GM12878 (cell line): ENCODE measurements around the gene IPO11. TPM values are rescaled to one million over a fixed set of nuclear protein-coding genes. Genes with fewer than 3 reads are reported as not detected.

ENCODE experiments used
- ATAC-seq: fragments of 200-7000 bp; cut with Tn5 transposase; 3 replicates; pipeline ENCODE4 v1.9.1; 2020; ENCODE audit warnings: mild to moderate bottlenecking, moderate library complexity
- BruUV-seq: library from RNA; stranded (reverse); fragments of 400-500 nt; replicated peaks from 2 replicates; lab custom pipeline; 2021; lab: Mats Ljungman, UMichigan
- CTCF ChIA-PET: fragments of 300-600 bp; sonication (Branson Sonifier 250); formaldehyde crosslinking; extraction: SDS; loops from one replicate; lab custom pipeline; 2021; ENCODE audit warnings: inconsistent platforms; lab: Yijun Ruan, JAX
- POLR2A ChIA-PET: fragments of 350-600 bp; formaldehyde crosslinking; extraction: SDS; loops from one replicate; lab custom pipeline; 2021; ENCODE audit warnings: inconsistent platforms; lab: Charles Lee
- RAD21 ChIA-PET: fragments of 300-600 bp; sonication (Branson Sonifier 250); formaldehyde crosslinking; loops from one replicate; lab custom pipeline; 2023; ENCODE audit warnings: antibody characterized with exemption; ENCODE audit not compliant: unreplicated experiment; lab: Charles Lee
- SMC1A ChIA-PET: fragments of 300-600 bp; sonication (Branson Sonifier 250); formaldehyde crosslinking; loops from one replicate; lab custom pipeline; 2023; ENCODE audit not compliant: unreplicated experiment, uncharacterized antibody; lab: Charles Lee
- DNase-seq: peaks from one replicate; pipeline ENCODE4 v3.0.0-alpha.2; 2011; ENCODE audit warnings: low read depth, low spot score
- FAIRE-seq: peaks from 3 replicates; lab custom pipeline; 2011; peaks lifted over from hg19 to GRCh38; lab: Jason Lieb, UNC
- H2AFZ ChIP-seq: 2 replicates; pipeline ENCODE4 v1.6.0; 2011; ENCODE audit warnings: low read depth, low read length, control low read depth; ENCODE audit not compliant: control insufficient read depth
- H3K27ac ChIP-seq: 2 replicates; pipeline ENCODE4 v1.5.1; 2011; ENCODE audit warnings: control low read depth; ENCODE audit not compliant: control insufficient read depth, insufficient read depth
- H3K27me3 ChIP-seq, 2 experiments: replicated peaks in 1 of 2; 2 replicates each; pipeline versions ENCODE4 v1.6.0 to v1.6.1; 2011; ENCODE audit warnings: low read length in 1 of 2; ENCODE audit not compliant: control insufficient read depth in 2 of 2, insufficient read depth in 2 of 2
- H3K36me3 ChIP-seq, 2 experiments: 2 replicates each; pipeline ENCODE4 v1.5.1; 2011; ENCODE audit warnings: low read length in 1 of 2; ENCODE audit not compliant: control insufficient read depth in 2 of 2, insufficient read depth in 2 of 2
- H3K4me1 ChIP-seq: 2 replicates; pipeline ENCODE4 v1.6.1; 2011; ENCODE audit warnings: mild to moderate bottlenecking, low read length, moderate library complexity, mixed read lengths; ENCODE audit not compliant: control insufficient read depth, insufficient read depth
- H3K4me2 ChIP-seq: 2 replicates; pipeline ENCODE4 v1.6.0; 2011; ENCODE audit warnings: control low read depth; ENCODE audit not compliant: control insufficient read depth, insufficient read depth
- H3K4me3 ChIP-seq: fragments of 200-600 bp; sonication (generic); 2 replicates; pipeline ENCODE4 v1.5.1; 2016
- H3K79me2 ChIP-seq: 2 replicates; pipeline ENCODE4 v1.6.0; 2011; ENCODE audit warnings: low read length; ENCODE audit not compliant: control insufficient read depth, insufficient read depth
- H3K9ac ChIP-seq: 2 replicates; pipeline ENCODE4 v1.8.0; 2011; ENCODE audit warnings: low read length, control low read depth, mixed read lengths; ENCODE audit not compliant: control insufficient read depth, insufficient read depth
- H3K9me3 ChIP-seq: replicated peaks from 3 replicates; pipeline ENCODE4 v1.5.1; 2011; ENCODE audit warnings: mild to moderate bottlenecking, low read length; ENCODE audit not compliant: control insufficient read depth, insufficient read depth
- H4K20me1 ChIP-seq: 2 replicates; pipeline ENCODE4 v1.6.0; 2011; ENCODE audit not compliant: control insufficient read depth, insufficient read depth
- BHLHE40 ChIP-seq, 2 experiments: fragments of 450-650 bp in 1 of 2; IDR thresholded peaks; 2 replicates each; pipeline ENCODE4 v1.6.1; 2011 to 2017; ENCODE audit warnings: low read depth in 2 of 2, borderline replicate concordance in 1 of 2, improper control_type of control experiment in 1 of 2, low read length in 1 of 2, mild to moderate bottlenecking in 1 of 2
- BMI1 ChIP-seq: fragments of 450-650 bp; IDR thresholded peaks from 2 replicates; pipeline ENCODE4 v1.6.1; 2016; ENCODE audit warnings: mild to moderate bottlenecking, moderate library complexity, borderline replicate concordance
- MEF2B ChIP-seq: fragments of 450-650 bp; IDR thresholded peaks from 2 replicates; pipeline ENCODE4 v1.6.1; 2018; ENCODE audit warnings: mild to moderate bottlenecking, moderate library complexity; ENCODE audit not compliant: partially characterized antibody, poor library complexity, severe bottlenecking
- NR2C1 ChIP-seq: fragments of 450-650 bp; IDR thresholded peaks from 2 replicates; pipeline ENCODE4 v1.6.1; 2017; ENCODE audit warnings: antibody characterized with exemption, mild to moderate bottlenecking, moderate library complexity
- STAT3 ChIP-seq: IDR thresholded peaks from 2 replicates; pipeline ENCODE4 v1.6.1; 2011; ENCODE audit warnings: low read depth, low read length, improper control_type of control experiment
- ZNF274 ChIP-seq: IDR thresholded peaks from one replicate; pipeline ENCODE4 v1.8.0; 2011; ENCODE audit not compliant: insufficient read length, insufficient read depth
- WGBS: methylation state at CpG from one replicate; pipeline ENCODE4 v1.1.6; 2016; ENCODE audit warnings: low lambda C conversion rate; ENCODE audit not compliant: insufficient replicate concordance, insufficient coverage; ENCODE audit errors: missing lambda C conversion rate; 5-methylcytosine and 5-hydroxymethylcytosine counted together
- in situ Hi-C: fragments of 300-500 bp; cut with MboI; formaldehyde crosslinking; loops from 9 replicates; pipeline ENCODE4 v1.14.3; 2018; ENCODE audit warnings: mixed read lengths
- intact Hi-C: fragments of 100-400 bp; cut with micrococcal nuclease; formaldehyde crosslinking; loops from one replicate; pipeline ENCODE4 v1.14.2; 2022; ENCODE audit not compliant: unreplicated experiment
- polyA plus RNA-seq, 11 experiments: library from polyadenylated mRNA; depleted of rRNA in 4 of 11; unstranded in 6 of 11; stranded (reverse) in 5 of 11; fragments of >200 nt; fragmentation: Nextera tagmentation in 4 of 11; fragmentation: Illumina TruSeq in 1 of 11; extraction: Ambion mirVana in 4 of 11; extraction: Trizol in 1 of 11; gene quantifications; 1 replicate in 1 of 11; 2 replicates in 10 of 11; pipeline versions ENCODE4 v1.2.1 to v1.2.3, GENCODE V29; 2011 to 2016; ENCODE audit warnings: inconsistent platforms in 2 of 11, missing spikeins in 2 of 11, low read depth in 1 of 11
- total RNA-seq, 4 experiments: library from RNA; depleted of rRNA in 3 of 4; stranded (reverse); fragments of >200 nt in 3 of 4; fragmentation: Illumina TruSeq in 1 of 4; extraction: Trizol in 1 of 4; gene quantifications; 2 replicates each; pipeline versions ENCODE4 v1.2.1 to v1.2.3, GENCODE V29; 2013 to 2021
- TF ChIP-seq, protein P1 (sequence below): IDR thresholded peaks from 2 replicates; pipeline ENCODE4 v1.6.1; 2011; ENCODE audit warnings: mild to moderate bottlenecking, low read depth, low read length, moderate library complexity; ENCODE audit not compliant: insufficient replicate concordance
- TF ChIP-seq, protein P2 (sequence below): fragments of 450-650 bp; IDR thresholded peaks from 2 replicates; pipeline ENCODE4 v1.6.1; 2016; ENCODE audit warnings: mild to moderate bottlenecking
- TF ChIP-seq, protein P3 (sequence below): IDR thresholded peaks from 2 replicates; pipeline ENCODE4 v1.6.1; 2012; ENCODE audit warnings: mild to moderate bottlenecking, low read depth, low read length

Gene IPO11
- total and polyA plus RNA-seq, 10 of the 15 experiments (the other 5 are each of a cell fraction or from before 2014, with no cell fraction given) = 14.1 to 49.3 (median 29.8) TPM

DNA sequence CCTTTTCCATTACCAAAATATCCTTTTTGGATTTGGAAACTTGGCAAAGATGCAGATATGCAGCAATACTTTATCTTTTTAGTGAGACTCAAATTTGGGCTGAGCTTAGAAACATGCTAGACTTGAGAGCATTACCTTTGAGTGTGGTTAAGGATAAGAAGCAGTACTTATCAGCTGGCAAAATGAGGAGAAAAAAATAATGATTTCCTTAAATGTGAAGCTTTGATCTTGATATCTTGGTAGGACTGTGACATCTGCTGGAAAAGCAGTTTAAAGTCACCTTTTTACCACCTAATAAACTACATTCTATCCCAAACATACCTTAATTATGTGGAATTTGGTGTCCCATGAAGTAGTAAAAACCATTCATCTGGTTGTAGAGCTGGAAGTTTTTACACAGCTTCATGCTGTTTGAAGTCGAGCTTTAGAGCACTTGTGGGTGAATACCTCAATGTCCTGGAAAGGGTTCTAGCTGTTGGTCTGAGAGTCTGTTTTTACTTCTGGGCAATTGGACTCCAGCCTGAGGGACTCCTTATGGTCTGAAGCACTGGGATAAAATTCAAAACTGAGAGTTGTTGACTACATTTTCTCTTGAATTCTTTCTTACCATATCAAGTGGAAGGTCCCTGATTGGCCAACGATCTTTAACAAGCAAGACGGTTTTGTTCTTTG lies 219.5 kb downstream of the IPO11 start:
- TF ChIP-seq, protein P1, sequence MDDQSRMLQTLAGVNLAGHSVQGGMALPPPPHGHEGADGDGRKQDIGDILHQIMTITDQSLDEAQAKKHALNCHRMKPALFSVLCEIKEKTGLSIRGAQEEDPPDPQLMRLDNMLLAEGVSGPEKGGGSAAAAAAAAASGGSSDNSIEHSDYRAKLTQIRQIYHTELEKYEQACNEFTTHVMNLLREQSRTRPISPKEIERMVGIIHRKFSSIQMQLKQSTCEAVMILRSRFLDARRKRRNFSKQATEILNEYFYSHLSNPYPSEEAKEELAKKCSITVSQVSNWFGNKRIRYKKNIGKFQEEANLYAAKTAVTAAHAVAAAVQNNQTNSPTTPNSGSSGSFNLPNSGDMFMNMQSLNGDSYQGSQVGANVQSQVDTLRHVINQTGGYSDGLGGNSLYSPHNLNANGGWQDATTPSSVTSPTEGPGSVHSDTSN = no peak
- no peak for TF ChIP-seq MEF2B
- ChIA-PET POLR2A (interaction anchor here (0.5 kb wide), 1 partner anchor 9 kb away, joined by 4 read pairs; no protein-coding TSS in a partner anchor), CTCF (interaction anchor here (0.6 to 1.1 kb wide), 2 partner anchors 65 to 147 kb away, joined by 3 read pairs; no protein-coding TSS in a partner anchor), SMC1A (interaction anchor here (1.8 kb wide), 1 partner anchor 26 kb away, joined by 4 read pairs; no protein-coding TSS in a partner anchor), RAD21 (interaction anchor here (1.3 kb wide), 1 partner anchor 147 kb away, joined by 3 read pairs; no protein-coding TSS in a partner anchor)
- H3K9ac ChIP-seq = no peak overlapping the region
- BruUV-seq = no TSS peak
- no peaks in the 10 kb centered on the region for H3K4me1 ChIP-seq
- no peak overlapping the region for H3K27ac ChIP-seq
- FAIRE-seq (no peak), DNase-seq (no peak), ATAC-seq (no peak)
- H3K4me3 ChIP-seq = no peak overlapping the region
- intact Hi-C loops = no loop called here
- in situ Hi-C loops = no loop called here
- no peaks in the 10 kb centered on the region for H3K27me3 ChIP-seq
- H3K36me3 ChIP-seq = peaks cover 1 to 2% of the 10 kb centered on the region in 2 experiments; a peak in 2 of 4 replicates
- H2AFZ ChIP-seq = no peak overlapping the region
- no peaks in the 10 kb centered on the region for H4K20me1 ChIP-seq
- no peaks in the 10 kb centered on the region for H3K9me3 ChIP-seq
- no peaks in the 10 kb centered on the region for H3K79me2 ChIP-seq
- 95% methylated on average over 3 of the region's 3 CpGs for WGBS
- no peak overlapping the region for H3K4me2 ChIP-seq

DNA sequence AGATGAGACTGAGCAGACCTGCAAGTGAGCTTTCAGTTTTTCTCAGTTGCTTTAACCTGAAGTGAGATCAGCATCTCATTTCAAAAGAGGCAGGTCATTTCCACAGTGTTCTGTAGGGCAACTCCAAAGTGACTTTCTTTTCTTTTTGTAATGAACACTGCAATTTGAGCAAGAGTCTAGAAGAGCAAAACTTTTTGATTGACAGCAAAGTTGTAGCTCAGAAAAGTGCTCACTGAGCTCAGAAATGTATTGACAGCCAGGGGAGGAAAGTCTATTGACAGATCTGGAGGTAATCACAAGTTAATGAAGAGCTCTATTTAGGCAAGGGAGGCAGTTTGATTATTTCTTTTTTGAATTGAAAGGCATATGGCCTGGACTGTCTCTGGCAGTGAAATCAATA lies 220.7 kb downstream of the IPO11 start:
- ChIA-PET SMC1A (interaction anchor here (0.8 to 1.4 kb wide), 2 partner anchors 10 to 48 kb away, joined by 3 read pairs; no protein-coding TSS in a partner anchor), POLR2A (no interaction called here), RAD21 (no interaction called here), CTCF (interaction anchor here (0.7 to 1.0 kb wide), 2 partner anchors 19 to 146 kb away, joined by 3 read pairs; no protein-coding TSS in a partner anchor)
- H2AFZ ChIP-seq = no peak overlapping the region
- DNase-seq = no peak
- in situ Hi-C loops (no loop called here), intact Hi-C loops (no loop called here)
- H3K9me3 ChIP-seq = no peaks in the 10 kb centered on the region
- H3K4me3 ChIP-seq = no peak overlapping the region
- BruUV-seq = no TSS peak
- no peak overlapping the region for H3K9ac ChIP-seq
- no peak overlapping the region for H3K27ac ChIP-seq
- no peaks in the 10 kb centered on the region for H3K27me3 ChIP-seq
- H3K4me1 ChIP-seq = no peaks in the 10 kb centered on the region
- FAIRE-seq = no peak
- H3K36me3 ChIP-seq = peaks cover 0 to 2% of the 10 kb centered on the region in 2 experiments; a peak in 1 of 4 replicates
- no peaks in the 10 kb centered on the region for H3K79me2 ChIP-seq
- H3K4me2 ChIP-seq = no peak overlapping the region
- no peaks in the 10 kb centered on the region for H4K20me1 ChIP-seq
- ATAC-seq = no peak
- TF ChIP-seq BMI1 = no peak
- TF ChIP-seq NR2C1 = no peak
- no peak for TF ChIP-seq ZNF274
- TF ChIP-seq, protein P2, sequence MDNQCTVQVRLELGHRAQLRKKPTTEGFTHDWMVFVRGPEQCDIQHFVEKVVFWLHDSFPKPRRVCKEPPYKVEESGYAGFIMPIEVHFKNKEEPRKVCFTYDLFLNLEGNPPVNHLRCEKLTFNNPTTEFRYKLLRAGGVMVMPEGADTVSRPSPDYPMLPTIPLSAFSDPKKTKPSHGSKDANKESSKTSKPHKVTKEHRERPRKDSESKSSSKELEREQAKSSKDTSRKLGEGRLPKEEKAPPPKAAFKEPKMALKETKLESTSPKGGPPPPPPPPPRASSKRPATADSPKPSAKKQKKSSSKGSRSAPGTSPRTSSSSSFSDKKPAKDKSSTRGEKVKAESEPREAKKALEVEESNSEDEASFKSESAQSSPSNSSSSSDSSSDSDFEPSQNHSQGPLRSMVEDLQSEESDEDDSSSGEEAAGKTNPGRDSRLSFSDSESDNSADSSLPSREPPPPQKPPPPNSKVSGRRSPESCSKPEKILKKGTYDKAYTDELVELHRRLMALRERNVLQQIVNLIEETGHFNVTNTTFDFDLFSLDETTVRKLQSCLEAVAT = no peak
- TF ChIP-seq, protein P3, sequence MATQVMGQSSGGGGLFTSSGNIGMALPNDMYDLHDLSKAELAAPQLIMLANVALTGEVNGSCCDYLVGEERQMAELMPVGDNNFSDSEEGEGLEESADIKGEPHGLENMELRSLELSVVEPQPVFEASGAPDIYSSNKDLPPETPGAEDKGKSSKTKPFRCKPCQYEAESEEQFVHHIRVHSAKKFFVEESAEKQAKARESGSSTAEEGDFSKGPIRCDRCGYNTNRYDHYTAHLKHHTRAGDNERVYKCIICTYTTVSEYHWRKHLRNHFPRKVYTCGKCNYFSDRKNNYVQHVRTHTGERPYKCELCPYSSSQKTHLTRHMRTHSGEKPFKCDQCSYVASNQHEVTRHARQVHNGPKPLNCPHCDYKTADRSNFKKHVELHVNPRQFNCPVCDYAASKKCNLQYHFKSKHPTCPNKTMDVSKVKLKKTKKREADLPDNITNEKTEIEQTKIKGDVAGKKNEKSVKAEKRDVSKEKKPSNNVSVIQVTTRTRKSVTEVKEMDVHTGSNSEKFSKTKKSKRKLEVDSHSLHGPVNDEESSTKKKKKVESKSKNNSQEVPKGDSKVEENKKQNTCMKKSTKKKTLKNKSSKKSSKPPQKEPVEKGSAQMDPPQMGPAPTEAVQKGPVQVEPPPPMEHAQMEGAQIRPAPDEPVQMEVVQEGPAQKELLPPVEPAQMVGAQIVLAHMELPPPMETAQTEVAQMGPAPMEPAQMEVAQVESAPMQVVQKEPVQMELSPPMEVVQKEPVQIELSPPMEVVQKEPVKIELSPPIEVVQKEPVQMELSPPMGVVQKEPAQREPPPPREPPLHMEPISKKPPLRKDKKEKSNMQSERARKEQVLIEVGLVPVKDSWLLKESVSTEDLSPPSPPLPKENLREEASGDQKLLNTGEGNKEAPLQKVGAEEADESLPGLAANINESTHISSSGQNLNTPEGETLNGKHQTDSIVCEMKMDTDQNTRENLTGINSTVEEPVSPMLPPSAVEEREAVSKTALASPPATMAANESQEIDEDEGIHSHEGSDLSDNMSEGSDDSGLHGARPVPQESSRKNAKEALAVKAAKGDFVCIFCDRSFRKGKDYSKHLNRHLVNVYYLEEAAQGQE = no peak
- TF ChIP-seq STAT3 = no peak
- TF ChIP-seq BHLHE40 (IDR thresholded peaks at IDR 0.05; ENCODE audit: borderline replicate concordance in 1 of 2, low read depth in 2 of 2, low read length in 1 of 2) = no peak
